HepG2 (cell line): ENCODE data around the gene GZF1. TPM values are rescaled to one million over a fixed set of nuclear protein-coding genes. Genes with fewer than 3 reads are reported as not detected.

Experiments used
- ADNP ChIP-seq: sonication (generic); formaldehyde crosslinking; IDR thresholded peaks from 2 replicates; pipeline ENCODE4 v1.4.0; 2020; ENCODE audit warnings: missing genetic modification reagents
- ARNT2 ChIP-seq: sonication (generic); formaldehyde crosslinking; IDR thresholded peaks from 2 replicates; pipeline ENCODE4 v1.8.0; 2022; ENCODE audit warnings: mild to moderate bottlenecking, low read depth, missing genetic modification reagents, moderate library complexity
- CBX2 ChIP-seq, 2 experiments: fragments of 200-600 bp in 1 of 2; sonication (generic); formaldehyde crosslinking in 1 of 2; IDR thresholded peaks; 2 replicates each; pipeline versions ENCODE4 v1.7.0 to v1.8.1; 2018 to 2022; ENCODE audit warnings: low read depth in 2 of 2, low read length in 1 of 2, mild to moderate bottlenecking in 1 of 2, missing genetic modification reagents in 1 of 2
- FOSL1 ChIP-seq: sonication (generic); formaldehyde crosslinking; IDR thresholded peaks from 2 replicates; pipeline ENCODE4 v1.9.0; 2021; ENCODE audit warnings: missing genetic modification reagents, borderline replicate concordance
- HBP1 ChIP-seq: IDR thresholded peaks from 2 replicates; pipeline ENCODE4 v1.6.1; 2016; ENCODE audit warnings: low read depth, control low read depth
- RNF219 ChIP-seq: sonication (generic); formaldehyde crosslinking; IDR thresholded peaks from 2 replicates; pipeline ENCODE4 v1.5.0; 2020; ENCODE audit warnings: mild to moderate bottlenecking, missing genetic modification reagents
- SMARCE1 ChIP-seq: fragments of 450-650 bp; IDR thresholded peaks from 2 replicates; pipeline ENCODE4 v1.6.1; 2017; ENCODE audit warnings: borderline replicate concordance
- TSC22D2 ChIP-seq: sonication (generic); formaldehyde crosslinking; IDR thresholded peaks from 2 replicates; pipeline ENCODE4 v1.5.1; 2020; ENCODE audit warnings: missing genetic modification reagents, mild to moderate bottlenecking, borderline replicate concordance
- ZBTB46 ChIP-seq: sonication (generic); formaldehyde crosslinking; IDR thresholded peaks from 2 replicates; pipeline ENCODE4 v1.4.0; 2020; ENCODE audit warnings: mild to moderate bottlenecking, missing genetic modification reagents, borderline replicate concordance
- ZNF142 ChIP-seq: sonication (generic); formaldehyde crosslinking; IDR thresholded peaks from 2 replicates; pipeline ENCODE4 v1.4.0; 2020; ENCODE audit warnings: missing genetic modification reagents
- ZNF292 ChIP-seq: sonication (generic); formaldehyde crosslinking; IDR thresholded peaks from 2 replicates; pipeline ENCODE4 v1.8.1; 2022; ENCODE audit warnings: mild to moderate bottlenecking, low read depth, missing genetic modification reagents, borderline replicate concordance
- ZNF550 ChIP-seq: sonication (generic); formaldehyde crosslinking; IDR thresholded peaks from 2 replicates; pipeline ENCODE4 v1.4.0; 2020; ENCODE audit warnings: mild to moderate bottlenecking, missing genetic modification reagents, borderline replicate concordance
- polyA plus RNA-seq, 8 experiments: library from polyadenylated mRNA; depleted of rRNA in 3 of 8; stranded (reverse) in 7 of 8; unstranded in 1 of 8; fragments of >200 nt; fragmentation: Illumina TruSeq in 4 of 8; extraction: Trizol in 4 of 8; gene quantifications; 2 replicates each; pipeline versions ENCODE4 v1.2.1 to v1.2.3, GENCODE V29; 2011 to 2016; ENCODE audit warnings: low read depth in 4 of 8, missing spikeins in 1 of 8, mixed read lengths in 1 of 8; ENCODE audit not compliant: insufficient read depth in 1 of 8
- total RNA-seq, 5 experiments: library from RNA; depleted of rRNA; stranded (reverse); fragments of >200 nt; fragmentation: Illumina TruSeq; extraction: Trizol; gene quantifications; 2 replicates each; pipeline ENCODE4 v1.2.3, GENCODE V29; 2016; ENCODE audit warnings: low read depth in 1 of 5
- TF ChIP-seq, protein P1 (sequence below): IDR thresholded peaks from 2 replicates; pipeline ENCODE4 v1.6.1; 2016; ENCODE audit warnings: missing compliant biosample characterization, missing genetic modification reagents, borderline replicate concordance

Gene GZF1
- total and polyA plus RNA-seq, 2 of the 13 experiments (the other 11 are each of a cell fraction or from before 2014, with no cell fraction given): 16.9 to 26.0 TPM

GRCh38 chr20:23350196-23350903 lies 11.6 kb upstream of the GZF1 start, which contains the start of gene NXT1 (continued):
- TF ChIP-seq ZNF550 (CRISPR knock-in tag): no peak
- no peak for TF ChIP-seq FOSL1
- peak; percentile 84; the same call in 1 of the 2 replicates for TF ChIP-seq HBP1
- peak; percentile 94 for TF ChIP-seq ZNF292 (CRISPR knock-in tag)
- no peak for TF ChIP-seq RNF219 (CRISPR knock-in tag)
- no peak for TF ChIP-seq ADNP (CRISPR knock-in tag)
- peak; percentile 59; the same call in 1 of the 2 replicates for TF ChIP-seq ZNF142 (CRISPR knock-in tag)
- no peak for TF ChIP-seq CBX2 (IDR thresholded peaks at IDR 0.05; ENCODE audit: low read depth, low read length)
- no peak for TF ChIP-seq CBX2 (CRISPR knock-in tag; IDR thresholded peaks at IDR 0.05; ENCODE audit: low read depth)
- TF ChIP-seq ZBTB46 (CRISPR knock-in tag): no peak
- peak; percentile 97 for TF ChIP-seq TSC22D2 (CRISPR knock-in tag)
- TF ChIP-seq SMARCE1: no peak
- peak; percentile 74 for TF ChIP-seq ARNT2 (CRISPR knock-in tag)
- TF ChIP-seq, protein P1, sequence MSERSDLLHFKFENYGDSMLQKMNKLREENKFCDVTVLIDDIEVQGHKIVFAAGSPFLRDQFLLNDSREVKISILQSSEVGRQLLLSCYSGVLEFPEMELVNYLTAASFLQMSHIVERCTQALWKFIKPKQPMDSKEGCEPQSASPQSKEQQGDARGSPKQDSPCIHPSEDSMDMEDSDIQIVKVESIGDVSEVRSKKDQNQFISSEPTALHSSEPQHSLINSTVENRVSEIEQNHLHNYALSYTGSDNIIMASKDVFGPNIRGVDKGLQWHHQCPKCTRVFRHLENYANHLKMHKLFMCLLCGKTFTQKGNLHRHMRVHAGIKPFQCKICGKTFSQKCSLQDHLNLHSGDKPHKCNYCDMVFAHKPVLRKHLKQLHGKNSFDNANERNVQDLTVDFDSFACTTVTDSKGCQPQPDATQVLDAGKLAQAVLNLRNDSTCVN (CRISPR knock-in tag): peak; percentile 65; the same call in 1 of the 2 replicates
